Type B pancreatic cell (in vitro differentiated cells): ENCODE data around the gene FRY. TPM values are rescaled to one million over a fixed set of nuclear protein-coding genes. Genes with fewer than 3 reads are reported as not detected.

Experiments used
- DNase-seq: peaks from one replicate; pipeline ENCODE4 v3.0.0; 2021; ENCODE audit warnings: mixed read lengths; ENCODE audit not compliant: unreplicated experiment; ENCODE audit errors: extremely low spot score
- H3K27ac Mint-ChIP-seq: 2 replicates; pipeline ENCODE4 v1.8.0; 2021; ENCODE audit warnings: mild to moderate bottlenecking, mixed read lengths
- H3K27me3 Mint-ChIP-seq: 2 replicates; pipeline ENCODE4 v1.8.0; 2021; ENCODE audit warnings: mixed read lengths
- H3K36me3 Mint-ChIP-seq: 2 replicates; pipeline ENCODE4 v1.8.0; 2021; ENCODE audit warnings: mixed read lengths
- H3K4me1 Mint-ChIP-seq: one replicate; pipeline ENCODE4 v1.8.0; 2021; ENCODE audit warnings: mixed read lengths; ENCODE audit not compliant: unreplicated experiment
- H3K4me3 Mint-ChIP-seq: 2 replicates; pipeline ENCODE4 v1.8.0; 2021; ENCODE audit warnings: mild to moderate bottlenecking, mixed read lengths
- H3K9me3 Mint-ChIP-seq: 2 replicates; pipeline ENCODE4 v1.8.0; 2021; ENCODE audit warnings: mixed read lengths
- total RNA-seq: library from RNA; stranded (reverse); gene quantifications from 2 replicates; pipeline ENCODE4 v1.2.1, GENCODE V29; 2021; ENCODE audit warnings: low replicate concordance
- TF ChIP-seq, protein P1 (sequence below): fragments of 200-600 bp; sonication (generic); conservative IDR thresholded peaks from 2 replicates; pipeline ENCODE4 v1.5.0; 2021; ENCODE audit warnings: antibody characterized with exemption, mild to moderate bottlenecking

Gene FRY
- total RNA-seq, 1 donor from 2014 or later, result 13.4 TPM

GRCh38 chr13:32038343-32038742, 6.8 kb downstream of the FRY start:
- no peak overlapping the region for H3K27ac Mint-ChIP-seq
- H3K36me3 Mint-ChIP-seq, result no peaks in the 10 kb centered on the region
- peaks cover 16% of the 10 kb centered on the region for H3K4me1 Mint-ChIP-seq
- no peaks in the 10 kb centered on the region for H3K9me3 Mint-ChIP-seq
- DNase-seq, result no peak
- H3K27me3 Mint-ChIP-seq, result no peaks in the 10 kb centered on the region
- H3K4me3 Mint-ChIP-seq, result no peak overlapping the region
- TF ChIP-seq, protein P1, sequence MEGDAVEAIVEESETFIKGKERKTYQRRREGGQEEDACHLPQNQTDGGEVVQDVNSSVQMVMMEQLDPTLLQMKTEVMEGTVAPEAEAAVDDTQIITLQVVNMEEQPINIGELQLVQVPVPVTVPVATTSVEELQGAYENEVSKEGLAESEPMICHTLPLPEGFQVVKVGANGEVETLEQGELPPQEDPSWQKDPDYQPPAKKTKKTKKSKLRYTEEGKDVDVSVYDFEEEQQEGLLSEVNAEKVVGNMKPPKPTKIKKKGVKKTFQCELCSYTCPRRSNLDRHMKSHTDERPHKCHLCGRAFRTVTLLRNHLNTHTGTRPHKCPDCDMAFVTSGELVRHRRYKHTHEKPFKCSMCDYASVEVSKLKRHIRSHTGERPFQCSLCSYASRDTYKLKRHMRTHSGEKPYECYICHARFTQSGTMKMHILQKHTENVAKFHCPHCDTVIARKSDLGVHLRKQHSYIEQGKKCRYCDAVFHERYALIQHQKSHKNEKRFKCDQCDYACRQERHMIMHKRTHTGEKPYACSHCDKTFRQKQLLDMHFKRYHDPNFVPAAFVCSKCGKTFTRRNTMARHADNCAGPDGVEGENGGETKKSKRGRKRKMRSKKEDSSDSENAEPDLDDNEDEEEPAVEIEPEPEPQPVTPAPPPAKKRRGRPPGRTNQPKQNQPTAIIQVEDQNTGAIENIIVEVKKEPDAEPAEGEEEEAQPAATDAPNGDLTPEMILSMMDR, result no peak

- no peak for DNase-seq
- no peaks in the 10 kb centered on the region for H3K9me3 Mint-ChIP-seq
- H3K27ac Mint-ChIP-seq, result no peak overlapping the region
- H3K36me3 Mint-ChIP-seq, result no peaks in the 10 kb centered on the region
- TF ChIP-seq, protein P1, result no peak
- H3K4me3 Mint-ChIP-seq, result no peak overlapping the region
- peaks cover 16% of the 10 kb centered on the region for H3K4me1 Mint-ChIP-seq
- no peaks in the 10 kb centered on the region for H3K27me3 Mint-ChIP-seq
These were observed 7.5 kb downstream of the FRY start for GRCh38 chr13:32039056-32039455.

DNA sequence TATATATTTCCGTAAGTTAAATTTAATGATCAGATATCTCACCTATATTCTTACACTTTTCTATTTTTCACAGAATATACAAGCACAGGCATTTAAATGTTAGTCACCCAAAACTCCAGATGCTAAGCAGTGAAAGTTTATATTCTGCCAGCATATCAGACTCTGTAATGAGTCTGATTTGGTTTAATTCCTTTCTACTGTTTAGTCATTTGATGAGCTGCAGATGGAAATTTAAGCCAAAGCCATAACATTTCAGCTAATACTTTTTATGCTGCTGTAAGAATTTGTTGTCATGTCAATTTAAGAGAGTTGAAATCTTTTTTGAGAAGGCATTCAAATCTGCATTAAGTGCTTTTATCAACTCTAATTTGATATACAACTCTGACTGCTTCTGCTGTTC, 8.0 kb downstream of the FRY start:
- no peak for DNase-seq
- Mint-ChIP-seq H3K9me3 (no peaks in the 10 kb centered on the region), H3K36me3 (no peaks in the 10 kb centered on the region), H3K4me1 (peaks cover 16% of the 10 kb centered on the region), H3K4me3 (no peak overlapping the region), H3K27ac (no peak overlapping the region), H3K27me3 (no peaks in the 10 kb centered on the region)
- TF ChIP-seq, protein P1, result no peak

DNA sequence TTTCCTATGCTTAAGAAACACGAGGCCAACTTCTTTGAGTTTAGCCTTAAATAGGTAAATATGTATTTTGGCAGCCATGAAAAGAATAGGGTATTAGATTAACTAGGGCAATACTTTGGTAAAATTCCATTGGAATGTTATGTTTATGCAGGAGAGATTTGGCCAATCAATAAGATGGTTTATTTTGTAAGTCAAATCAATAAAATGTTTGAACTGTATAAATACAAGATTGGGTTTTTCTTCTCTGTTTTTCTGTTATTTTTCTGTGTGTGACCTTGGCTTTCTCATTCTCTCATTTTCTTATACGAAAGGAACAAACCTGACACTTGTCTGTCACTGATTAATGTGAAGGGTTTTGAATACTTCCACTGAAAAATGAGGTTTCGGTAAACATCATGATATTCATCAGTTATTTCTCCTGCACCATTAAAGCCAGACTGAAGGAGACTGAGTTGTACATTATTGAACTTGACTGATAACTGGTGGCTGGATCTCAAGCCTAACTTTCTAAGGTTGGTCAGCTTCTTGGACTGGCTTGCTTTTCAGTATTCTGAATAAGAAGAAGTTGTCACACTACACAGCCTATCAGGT, 8.6 kb downstream of the FRY start:
- H3K36me3 Mint-ChIP-seq, result no peaks in the 10 kb centered on the region
- TF ChIP-seq, protein P1, result no peak
- no peaks in the 10 kb centered on the region for H3K9me3 Mint-ChIP-seq
- H3K27me3 Mint-ChIP-seq, result no peaks in the 10 kb centered on the region
- peak overlapping the region; percentile 6 for H3K27ac Mint-ChIP-seq
- H3K4me1 Mint-ChIP-seq, result peaks cover 16% of the 10 kb centered on the region
- no peak for DNase-seq
- no peak overlapping the region for H3K4me3 Mint-ChIP-seq

- Mint-ChIP-seq H3K27ac (peak overlapping the region; percentile 6), H3K4me3 (no peak overlapping the region), H3K27me3 (no peaks in the 10 kb centered on the region), H3K4me1 (peaks cover 14% of the 10 kb centered on the region), H3K9me3 (no peaks in the 10 kb centered on the region), H3K36me3 (no peaks in the 10 kb centered on the region)
- no peak for DNase-seq
- TF ChIP-seq, protein P1, result no peak
These were observed 9.1 kb downstream of the FRY start for GRCh38 chr13:32040689-32041088.

DNA sequence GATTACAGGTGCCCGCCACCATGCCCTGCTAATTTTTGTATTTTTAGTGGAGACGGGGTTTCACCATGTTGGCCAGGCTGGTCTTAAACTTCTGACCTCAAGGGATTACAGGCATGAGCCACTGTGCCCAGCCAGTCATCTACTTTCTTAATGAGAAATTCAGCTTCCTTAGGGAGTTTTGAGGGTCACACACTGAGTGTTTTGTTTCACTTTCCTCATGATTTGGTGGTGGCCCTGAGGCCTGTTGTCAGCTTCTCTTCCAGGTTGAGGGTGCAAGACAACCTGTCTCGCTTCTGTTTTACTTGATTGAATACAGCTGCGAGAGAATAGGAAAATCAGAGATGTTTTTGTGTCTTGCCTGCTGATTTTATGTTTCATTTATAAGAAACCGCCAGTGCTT, 9.9 kb downstream of the FRY start:
- no peak for DNase-seq
- Mint-ChIP-seq H3K4me1 (peaks cover 11% of the 10 kb centered on the region), H3K4me3 (no peak overlapping the region), H3K27me3 (no peaks in the 10 kb centered on the region), H3K27ac (no peak overlapping the region), H3K36me3 (no peaks in the 10 kb centered on the region), H3K9me3 (no peaks in the 10 kb centered on the region)
- TF ChIP-seq, protein P1, result no peak
